SK-N-SH treated with all-trans-retinoic acid at 6 μM for 48 hours (cell line): ENCODE measurements around the gene CBX7.

Experiments used
- ATAC-seq: fragments of 200-7000 bp; cut with Tn5 transposase; 3 replicates; pipeline ENCODE4 v1.9.1; 2020; ENCODE audit warnings: mild to moderate bottlenecking, moderate library complexity
- ARNTL ChIP-seq: fragments of 450-650 bp; formaldehyde crosslinking; IDR thresholded peaks from 2 replicates; pipeline ENCODE4 v1.5.0; 2020; ENCODE audit warnings: low read depth, mild to moderate bottlenecking, moderate library complexity, borderline replicate concordance
- BACH2 ChIP-seq: fragments of 250-450 bp; sonication (Bioruptor Pico); IDR thresholded peaks from 2 replicates; pipeline ENCODE4 v1.9.0; 2021; ENCODE audit warnings: mild to moderate bottlenecking, borderline replicate concordance
- CSDC2 ChIP-seq: fragments of 250-450 bp; sonication (Bioruptor Pico); IDR thresholded peaks from 2 replicates; pipeline ENCODE4 v1.5.0; 2020; ENCODE audit warnings: mild to moderate bottlenecking, moderate library complexity
- GLIS3 ChIP-seq: fragments of 250-450 bp; sonication (Bioruptor Pico); IDR thresholded peaks from 2 replicates; pipeline ENCODE4 v1.5.0; 2020; ENCODE audit warnings: mild to moderate bottlenecking, moderate library complexity
- OSR1 ChIP-seq: fragments of 250-450 bp; sonication (Bioruptor Pico); IDR thresholded peaks from 2 replicates; pipeline ENCODE4 v1.8.0; 2022; ENCODE audit warnings: moderate library complexity, mild to moderate bottlenecking, inconsistent platforms
- POU6F1 ChIP-seq: fragments of 250-450 bp; sonication (Bioruptor Pico); IDR thresholded peaks from 2 replicates; pipeline ENCODE4 v1.8.0; 2021; ENCODE audit warnings: low read depth, mild to moderate bottlenecking, moderate library complexity, borderline replicate concordance
- PPARA ChIP-seq: fragments of 250-450 bp; sonication (Bioruptor Pico); IDR thresholded peaks from 2 replicates; pipeline ENCODE4 v1.5.0; 2020; ENCODE audit warnings: mild to moderate bottlenecking, borderline replicate concordance
- RARB ChIP-seq: fragments of 250-450 bp; sonication (Bioruptor Pico); IDR thresholded peaks from 2 replicates; pipeline ENCODE4 v1.8.0; 2021; ENCODE audit warnings: mild to moderate bottlenecking, moderate library complexity
- SNAI2 ChIP-seq: fragments of 250-450 bp; sonication (Bioruptor Pico); IDR thresholded peaks from 2 replicates; pipeline ENCODE4 v1.5.0; 2020; ENCODE audit warnings: mild to moderate bottlenecking, moderate library complexity
- TCF4 ChIP-seq: fragments of 250-450 bp; sonication (Bioruptor Pico); IDR thresholded peaks from 2 replicates; pipeline ENCODE4 v1.8.0; 2021; ENCODE audit warnings: mild to moderate bottlenecking, moderate library complexity, borderline replicate concordance
- TOX ChIP-seq: fragments of 250-450 bp; sonication (Bioruptor Pico); IDR thresholded peaks from 2 replicates; pipeline ENCODE4 v1.8.0; 2021; ENCODE audit warnings: mild to moderate bottlenecking, moderate library complexity, borderline replicate concordance
- ZC3H10 ChIP-seq: fragments of 250-450 bp; sonication (Bioruptor Pico); IDR thresholded peaks from 2 replicates; pipeline ENCODE4 v1.5.1; 2021; ENCODE audit warnings: mild to moderate bottlenecking, moderate library complexity
- ZFP3 ChIP-seq: fragments of 250-450 bp; sonication (Bioruptor Pico); IDR thresholded peaks from 2 replicates; pipeline ENCODE4 v1.5.0; 2020; ENCODE audit warnings: mild to moderate bottlenecking, moderate library complexity
- ZFP30 ChIP-seq: fragments of 450-650 bp; formaldehyde crosslinking; IDR thresholded peaks from 2 replicates; pipeline ENCODE4 v1.5.0; 2022; ENCODE audit warnings: mild to moderate bottlenecking, moderate library complexity
- ZNF565 ChIP-seq: fragments of 450-650 bp; formaldehyde crosslinking; conservative IDR thresholded peaks from 2 replicates; pipeline ENCODE4 v1.5.0; 2020; ENCODE audit warnings: low read depth, mild to moderate bottlenecking, moderate library complexity
- ZNF70 ChIP-seq: fragments of 450-650 bp; formaldehyde crosslinking; IDR thresholded peaks from 2 replicates; pipeline ENCODE4 v1.5.0; 2020; ENCODE audit warnings: mild to moderate bottlenecking, moderate library complexity
- ZNF8 ChIP-seq: fragments of 450-650 bp; formaldehyde crosslinking; IDR thresholded peaks from 2 replicates; pipeline ENCODE4 v1.5.0; 2020; ENCODE audit warnings: mild to moderate bottlenecking, moderate library complexity
- TF ChIP-seq, protein P1 (sequence below): fragments of 250-450 bp; sonication (Bioruptor Pico); IDR thresholded peaks from 2 replicates; pipeline ENCODE4 v1.5.1; 2020; ENCODE audit warnings: low read depth, mild to moderate bottlenecking, moderate library complexity
- TF ChIP-seq, protein P2 (sequence below): fragments of 250-450 bp; sonication (Bioruptor Pico); IDR thresholded peaks from 2 replicates; pipeline ENCODE4 v1.5.0; 2020; ENCODE audit warnings: mild to moderate bottlenecking, moderate library complexity
- TF ChIP-seq, protein P3 (sequence below): fragments of 250-450 bp; sonication (Bioruptor Pico); IDR thresholded peaks from 2 replicates; pipeline ENCODE4 v1.5.1; 2021; ENCODE audit warnings: mild to moderate bottlenecking, moderate library complexity

The CBX7 gene

GRCh38 chr22:39181778-39182177 lies 29.3 kb upstream of the CBX7 start:
- TF ChIP-seq OSR1 (no peak), ZNF565 (CRISPR knock-in tag) (0 out of 2 replicates have a peak, but pooled peaks have one; percentile 36)
- ATAC-seq = no peak

DNA sequence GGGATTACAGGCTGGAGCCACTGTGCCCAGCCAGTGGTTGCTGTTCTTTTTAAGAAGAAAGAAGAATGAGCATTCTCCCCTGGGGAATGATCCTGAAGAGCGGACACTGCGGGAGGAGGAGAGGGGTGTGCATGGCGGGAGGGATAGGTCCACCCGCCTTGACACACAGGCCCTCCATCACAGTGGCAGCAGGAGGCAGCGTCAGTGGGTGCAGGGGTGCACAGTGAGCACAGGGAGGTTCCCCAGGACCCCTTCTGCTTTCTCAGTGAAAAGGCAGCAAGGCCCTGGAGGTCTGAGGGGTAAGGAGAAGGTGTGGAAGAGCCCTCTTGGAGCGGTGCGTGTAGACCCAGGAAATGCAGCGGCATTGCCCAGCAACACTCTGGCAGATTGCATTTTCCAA lies 28.9 kb upstream of the CBX7 start:
- no peak for TF ChIP-seq SNAI2
- TF ChIP-seq, protein P1, sequence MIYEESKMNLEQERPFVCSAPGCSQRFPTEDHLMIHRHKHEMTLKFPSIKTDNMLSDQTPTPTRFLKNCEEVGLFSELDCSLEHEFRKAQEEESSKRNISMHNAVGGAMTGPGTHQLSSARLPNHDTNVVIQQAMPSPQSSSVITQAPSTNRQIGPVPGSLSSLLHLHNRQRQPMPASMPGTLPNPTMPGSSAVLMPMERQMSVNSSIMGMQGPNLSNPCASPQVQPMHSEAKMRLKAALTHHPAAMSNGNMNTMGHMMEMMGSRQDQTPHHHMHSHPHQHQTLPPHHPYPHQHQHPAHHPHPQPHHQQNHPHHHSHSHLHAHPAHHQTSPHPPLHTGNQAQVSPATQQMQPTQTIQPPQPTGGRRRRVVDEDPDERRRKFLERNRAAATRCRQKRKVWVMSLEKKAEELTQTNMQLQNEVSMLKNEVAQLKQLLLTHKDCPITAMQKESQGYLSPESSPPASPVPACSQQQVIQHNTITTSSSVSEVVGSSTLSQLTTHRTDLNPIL (CRISPR knock-in tag) = no peak
- no peak for TF ChIP-seq RARB (CRISPR knock-in tag)
- no peak for TF ChIP-seq ZFP3 (CRISPR knock-in tag)
- no peak for TF ChIP-seq ARNTL
- TF ChIP-seq ZC3H10 (CRISPR knock-in tag) = no peak
- TF ChIP-seq ZFP30 (CRISPR knock-in tag) = no peak
- TF ChIP-seq GLIS3 (CRISPR knock-in tag) = no peak
- TF ChIP-seq ZNF8 = no peak
- no peak for TF ChIP-seq BACH2
- TF ChIP-seq, protein P2, sequence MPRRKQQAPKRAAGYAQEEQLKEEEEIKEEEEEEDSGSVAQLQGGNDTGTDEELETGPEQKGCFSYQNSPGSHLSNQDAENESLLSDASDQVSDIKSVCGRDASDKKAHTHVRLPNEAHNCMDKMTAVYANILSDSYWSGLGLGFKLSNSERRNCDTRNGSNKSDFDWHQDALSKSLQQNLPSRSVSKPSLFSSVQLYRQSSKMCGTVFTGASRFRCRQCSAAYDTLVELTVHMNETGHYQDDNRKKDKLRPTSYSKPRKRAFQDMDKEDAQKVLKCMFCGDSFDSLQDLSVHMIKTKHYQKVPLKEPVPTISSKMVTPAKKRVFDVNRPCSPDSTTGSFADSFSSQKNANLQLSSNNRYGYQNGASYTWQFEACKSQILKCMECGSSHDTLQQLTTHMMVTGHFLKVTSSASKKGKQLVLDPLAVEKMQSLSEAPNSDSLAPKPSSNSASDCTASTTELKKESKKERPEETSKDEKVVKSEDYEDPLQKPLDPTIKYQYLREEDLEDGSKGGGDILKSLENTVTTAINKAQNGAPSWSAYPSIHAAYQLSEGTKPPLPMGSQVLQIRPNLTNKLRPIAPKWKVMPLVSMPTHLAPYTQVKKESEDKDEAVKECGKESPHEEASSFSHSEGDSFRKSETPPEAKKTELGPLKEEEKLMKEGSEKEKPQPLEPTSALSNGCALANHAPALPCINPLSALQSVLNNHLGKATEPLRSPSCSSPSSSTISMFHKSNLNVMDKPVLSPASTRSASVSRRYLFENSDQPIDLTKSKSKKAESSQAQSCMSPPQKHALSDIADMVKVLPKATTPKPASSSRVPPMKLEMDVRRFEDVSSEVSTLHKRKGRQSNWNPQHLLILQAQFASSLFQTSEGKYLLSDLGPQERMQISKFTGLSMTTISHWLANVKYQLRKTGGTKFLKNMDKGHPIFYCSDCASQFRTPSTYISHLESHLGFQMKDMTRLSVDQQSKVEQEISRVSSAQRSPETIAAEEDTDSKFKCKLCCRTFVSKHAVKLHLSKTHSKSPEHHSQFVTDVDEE (CRISPR knock-in tag) = no peak
- no peak for TF ChIP-seq POU6F1 (CRISPR knock-in tag)
- TF ChIP-seq ZNF565 (CRISPR knock-in tag) = no peak
- TF ChIP-seq TCF4 (CRISPR knock-in tag) = no peak
- TF ChIP-seq TOX (CRISPR knock-in tag) = no peak
- no peak for ATAC-seq

- no peak for TF ChIP-seq CSDC2 (CRISPR knock-in tag)
- no peak for TF ChIP-seq ZFP30 (CRISPR knock-in tag)
- TF ChIP-seq, all 23 proteins: peak for 0
- no peak for ATAC-seq
Observed at GRCh38 chr22:39179841-39180335, 27.4 kb upstream of the CBX7 start.

DNA sequence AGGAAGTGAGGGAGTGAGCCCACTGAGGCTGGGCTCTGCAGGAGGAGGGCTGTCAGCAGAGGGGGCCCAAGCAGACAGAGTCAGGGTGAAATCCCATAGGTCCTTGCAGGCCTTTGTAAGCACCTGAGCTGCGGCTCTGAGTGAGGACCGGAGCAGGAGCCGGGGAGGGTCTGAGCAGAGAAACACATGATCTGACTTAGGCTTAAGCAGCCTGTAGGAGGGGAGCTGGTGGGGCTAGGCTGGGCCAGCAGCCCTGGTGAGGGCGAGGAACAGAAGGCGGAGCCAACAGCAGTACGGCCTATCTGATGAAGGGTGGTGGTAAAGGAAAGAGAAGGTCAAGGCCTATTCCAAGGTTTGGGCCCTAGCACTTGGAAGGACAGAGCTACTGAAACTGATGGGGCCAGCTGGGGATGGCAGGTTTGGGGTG lies 26.9 kb upstream of the CBX7 start:
- TF ChIP-seq ZFP30 (CRISPR knock-in tag) (no peak), GLIS3 (CRISPR knock-in tag) (no peak), POU6F1 (CRISPR knock-in tag) (no peak), ARNTL (no peak), ZNF8 (no peak), ZC3H10 (CRISPR knock-in tag) (no peak), OSR1 (no peak), ZNF565 (CRISPR knock-in tag) (no peak), ZFP3 (CRISPR knock-in tag) (no peak), PPARA (no peak), BACH2 (no peak), TCF4 (CRISPR knock-in tag) (no peak), ZNF70 (CRISPR knock-in tag) (no peak), CSDC2 (CRISPR knock-in tag) (no peak), SNAI2 (no peak)
- TF ChIP-seq, protein P3, sequence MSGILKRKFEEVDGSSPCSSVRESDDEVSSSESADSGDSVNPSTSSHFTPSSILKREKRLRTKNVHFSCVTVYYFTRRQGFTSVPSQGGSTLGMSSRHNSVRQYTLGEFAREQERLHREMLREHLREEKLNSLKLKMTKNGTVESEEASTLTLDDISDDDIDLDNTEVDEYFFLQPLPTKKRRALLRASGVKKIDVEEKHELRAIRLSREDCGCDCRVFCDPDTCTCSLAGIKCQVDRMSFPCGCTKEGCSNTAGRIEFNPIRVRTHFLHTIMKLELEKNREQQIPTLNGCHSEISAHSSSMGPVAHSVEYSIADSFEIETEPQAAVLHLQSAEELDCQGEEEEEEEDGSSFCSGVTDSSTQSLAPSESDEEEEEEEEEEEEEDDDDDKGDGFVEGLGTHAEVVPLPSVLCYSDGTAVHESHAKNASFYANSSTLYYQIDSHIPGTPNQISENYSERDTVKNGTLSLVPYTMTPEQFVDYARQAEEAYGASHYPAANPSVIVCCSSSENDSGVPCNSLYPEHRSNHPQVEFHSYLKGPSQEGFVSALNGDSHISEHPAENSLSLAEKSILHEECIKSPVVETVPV (CRISPR knock-in tag) = no peak
- TF ChIP-seq, protein P1 (CRISPR knock-in tag) = no peak
- TF ChIP-seq, protein P2 (CRISPR knock-in tag) = no peak
- ATAC-seq = no peak
